PC-3 (cell line): ENCODE data around the gene ENOPH1.

Source experiments
- CTCF ChIP-seq: fragments of 300-600 bp; sonication (generic); conservative IDR thresholded peaks from 2 replicates; pipeline ENCODE4 v1.5.1; 2017; ENCODE audit warnings: antibody characterized with exemption, low read depth, mild to moderate bottlenecking, low read length
- EZH2 ChIP-seq: fragments of 300-600 bp; sonication (generic); IDR thresholded peaks from one replicate; pipeline ENCODE4 v1.6.1; 2017; ENCODE audit warnings: antibody characterized with exemption, mild to moderate bottlenecking, low read length; ENCODE audit not compliant: unreplicated experiment

GRCh38 chr4:82381661-82382296 is 48.6 kb upstream of the ENOPH1 start:
- TF ChIP-seq CTCF: no peak
- TF ChIP-seq EZH2: no peak
